Measurements from ENCODE around the gene HDAC10. TPM values are rescaled to one million over a fixed set of nuclear protein-coding genes. Genes with fewer than 3 reads are reported as not detected.

HDAC10 gene
- total RNA-seq, 1 experiment from 2014 or later, result 45.0 TPM

DNA sequence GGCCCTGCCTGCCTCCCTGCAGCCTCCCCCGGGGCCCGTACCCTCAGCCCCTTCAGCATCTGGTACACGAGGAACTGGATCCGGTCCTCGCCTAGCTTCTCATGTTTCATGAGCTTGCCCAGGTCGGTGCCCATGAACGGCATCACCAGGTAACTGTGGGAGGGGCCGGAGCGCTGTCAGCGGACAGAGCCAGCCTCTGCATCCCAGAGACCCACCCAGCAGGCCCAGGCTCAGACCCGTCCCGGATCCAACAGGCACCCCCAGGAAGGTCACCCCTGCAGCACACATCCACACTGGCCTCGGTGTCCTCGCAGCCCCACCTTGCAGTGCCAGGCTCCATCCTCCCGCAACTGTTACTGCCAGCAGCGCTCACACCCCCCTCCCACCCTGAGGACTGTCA is 6.0 kb upstream of the HDAC10 start:
- Mint-ChIP-seq H3K9me3 (no peaks in the 10 kb centered on the region; a peak in 1 of 5 replicates), H3K27ac (no peak overlapping the region), H3K27me3 (ENCODE audit: low read depth) (peaks cover 16% of the 10 kb centered on the region), H3K36me3 (ENCODE audit: insufficient read depth in 1 of 3, low read depth in 3 of 3) (peaks cover 0 to 3% (median 0%) of the 10 kb centered on the region in 3 experiments; a peak in 2 of 7 replicates), H3K4me1 (peaks cover 1 to 4% of the 10 kb centered on the region in 2 experiments), H3K4me3 (no peak overlapping the region)
- no peak for TF ChIP-seq CTCF (conservative IDR thresholded peaks at IDR 0.05)
- Histone ChIP-seq H2BK20ac (ENCODE audit: low read depth, low read length, poor library complexity, severe bottlenecking) (no peak overlapping the region), H4K8ac (replicated peaks; ENCODE audit: insufficient read length, low read depth, low read length) (no peak overlapping the region), H3K4me2 (ENCODE audit: insufficient read depth, insufficient read length, low read length) (no peak overlapping the region), H3T11ph (ENCODE audit: low read length) (no peak overlapping the region), H3K9ac (ENCODE audit: extremely low read depth, insufficient read length, low read length) (no peak overlapping the region), H3K79me2 (ENCODE audit: insufficient read depth, low read length) (no peaks in the 10 kb centered on the region), H3K27ac (ENCODE audit: insufficient read length, low read depth, low read length) (no peak overlapping the region), H3K23me2 (ENCODE audit: insufficient read length, low read depth, low read length, poor library complexity, severe bottlenecking) (peaks cover 8% of the 10 kb centered on the region), H3K27me3 (ENCODE audit: insufficient read depth, low read length) (no peaks in the 10 kb centered on the region), H3K9me3 (ENCODE audit: control insufficient read depth, low read depth, low read length) (no peaks in the 10 kb centered on the region), H2BK15ac (ENCODE audit: low read depth, low read length) (no peak overlapping the region), H3K18ac (ENCODE audit: insufficient read length, low read depth, low read length) (no peak overlapping the region), H4K20me1 (ENCODE audit: control insufficient read depth, insufficient read depth, insufficient read length) (no peaks in the 10 kb centered on the region), H2BK5ac (ENCODE audit: insufficient read length, low read length) (no peak overlapping the region), H2AFZ (ENCODE audit: low read length) (no peak overlapping the region), H3K4ac (ENCODE audit: low read depth, low read length) (no peak overlapping the region), H3K23ac (ENCODE audit: insufficient read length, low read depth, low read length) (no peak overlapping the region), H3K79me1 (ENCODE audit: insufficient read depth, low read depth, low read length, poor library complexity, severe bottlenecking) (no peaks in the 10 kb centered on the region), H4K5ac (ENCODE audit: insufficient read length, low read depth, low read length) (no peak overlapping the region), H2BK120ac (ENCODE audit: low read depth, low read length, poor library complexity, severe bottlenecking) (no peak overlapping the region), H3K56ac (ENCODE audit: insufficient read length, low read depth, low read length) (no peak overlapping the region), H3K4me1 (ENCODE audit: insufficient read depth, low read length) (no peaks in the 10 kb centered on the region), H2BK12ac (ENCODE audit: insufficient read length, low read depth, low read length) (no peak overlapping the region), H2AK5ac (ENCODE audit: insufficient read length, low read length) (no peak overlapping the region), H3K14ac (ENCODE audit: insufficient read depth, low read length) (no peak overlapping the region; the same call in 1 of the 2 replicates), H4K91ac (ENCODE audit: insufficient read length, low read depth, low read length) (no peak overlapping the region)
- no CpG with 5 or more reads among the region's 16 CpGs for WGBS (ENCODE audit: extremely low coverage, insufficient read length, low lambda C conversion rate)
- no peak for DNase-seq

All from H9 (cell line).